GM12878 (cell line): ENCODE results near the gene MYPN. TPM values are rescaled to one million over a fixed set of nuclear protein-coding genes. Genes with fewer than 3 reads are reported as not detected.

Experiments
- ATAC-seq: fragments of 200-7000 bp; cut with Tn5 transposase; 3 replicates; pipeline ENCODE4 v1.9.1; 2020; ENCODE audit warnings: mild to moderate bottlenecking, moderate library complexity
- BruUV-seq: library from RNA; stranded (reverse); fragments of 400-500 nt; replicated peaks from 2 replicates; lab custom pipeline; 2021; lab: Mats Ljungman, UMichigan
- CTCF ChIA-PET: fragments of 300-600 bp; sonication (Branson Sonifier 250); formaldehyde crosslinking; extraction: SDS; loops from one replicate; lab custom pipeline; 2021; ENCODE audit warnings: inconsistent platforms; lab: Yijun Ruan, JAX
- POLR2A ChIA-PET: fragments of 350-600 bp; formaldehyde crosslinking; extraction: SDS; loops from one replicate; lab custom pipeline; 2021; ENCODE audit warnings: inconsistent platforms; lab: Charles Lee
- RAD21 ChIA-PET: fragments of 300-600 bp; sonication (Branson Sonifier 250); formaldehyde crosslinking; loops from one replicate; lab custom pipeline; 2023; ENCODE audit warnings: antibody characterized with exemption; ENCODE audit not compliant: unreplicated experiment; lab: Charles Lee
- SMC1A ChIA-PET: fragments of 300-600 bp; sonication (Branson Sonifier 250); formaldehyde crosslinking; loops from one replicate; lab custom pipeline; 2023; ENCODE audit not compliant: unreplicated experiment, uncharacterized antibody; lab: Charles Lee
- DNase-seq: peaks from one replicate; pipeline ENCODE4 v3.0.0-alpha.2; 2011; ENCODE audit warnings: low read depth, low spot score
- FAIRE-seq: peaks from 3 replicates; lab custom pipeline; 2011; peaks lifted over from hg19 to GRCh38; lab: Jason Lieb, UNC
- H2AFZ ChIP-seq: 2 replicates; pipeline ENCODE4 v1.6.0; 2011; ENCODE audit warnings: low read depth, low read length, control low read depth; ENCODE audit not compliant: control insufficient read depth
- H3K27ac ChIP-seq: 2 replicates; pipeline ENCODE4 v1.5.1; 2011; ENCODE audit warnings: control low read depth; ENCODE audit not compliant: control insufficient read depth, insufficient read depth
- H3K27me3 ChIP-seq, 2 experiments: replicated peaks in 1 of 2; 2 replicates each; pipeline versions ENCODE4 v1.6.0 to v1.6.1; 2011; ENCODE audit warnings: low read length in 1 of 2; ENCODE audit not compliant: control insufficient read depth in 2 of 2, insufficient read depth in 2 of 2
- H3K36me3 ChIP-seq, 2 experiments: 2 replicates each; pipeline ENCODE4 v1.5.1; 2011; ENCODE audit warnings: low read length in 1 of 2; ENCODE audit not compliant: control insufficient read depth in 2 of 2, insufficient read depth in 2 of 2
- H3K4me1 ChIP-seq: 2 replicates; pipeline ENCODE4 v1.6.1; 2011; ENCODE audit warnings: mild to moderate bottlenecking, low read length, moderate library complexity, mixed read lengths; ENCODE audit not compliant: control insufficient read depth, insufficient read depth
- H3K4me2 ChIP-seq: 2 replicates; pipeline ENCODE4 v1.6.0; 2011; ENCODE audit warnings: control low read depth; ENCODE audit not compliant: control insufficient read depth, insufficient read depth
- H3K4me3 ChIP-seq: fragments of 200-600 bp; sonication (generic); 2 replicates; pipeline ENCODE4 v1.5.1; 2016
- H3K79me2 ChIP-seq: 2 replicates; pipeline ENCODE4 v1.6.0; 2011; ENCODE audit warnings: low read length; ENCODE audit not compliant: control insufficient read depth, insufficient read depth
- H3K9ac ChIP-seq: 2 replicates; pipeline ENCODE4 v1.8.0; 2011; ENCODE audit warnings: low read length, control low read depth, mixed read lengths; ENCODE audit not compliant: control insufficient read depth, insufficient read depth
- H3K9me3 ChIP-seq: replicated peaks from 3 replicates; pipeline ENCODE4 v1.5.1; 2011; ENCODE audit warnings: mild to moderate bottlenecking, low read length; ENCODE audit not compliant: control insufficient read depth, insufficient read depth
- H4K20me1 ChIP-seq: 2 replicates; pipeline ENCODE4 v1.6.0; 2011; ENCODE audit not compliant: control insufficient read depth, insufficient read depth
- ESRRA ChIP-seq: IDR thresholded peaks from 2 replicates; pipeline ENCODE4 v1.6.1; 2012; ENCODE audit warnings: mild to moderate bottlenecking, low read length, improper control_type of control experiment
- LARP7 ChIP-seq: fragments of 450-650 bp; IDR thresholded peaks from 2 replicates; pipeline ENCODE4 v1.6.1; 2017; ENCODE audit warnings: mild to moderate bottlenecking
- NFYB ChIP-seq: IDR thresholded peaks from 2 replicates; pipeline ENCODE4 v1.6.1; 2011; ENCODE audit warnings: low read depth, mild to moderate bottlenecking, low read length, improper control_type of control experiment, moderate library complexity; ENCODE audit not compliant: insufficient read depth
- NRF1 ChIP-seq: conservative IDR thresholded peaks from 2 replicates; pipeline ENCODE4 v1.6.1; 2011; ENCODE audit warnings: mild to moderate bottlenecking, low read depth, low read length, improper control_type of control experiment
- RUNX3 ChIP-seq: IDR thresholded peaks from 2 replicates; pipeline ENCODE4 v1.6.1; 2012; ENCODE audit warnings: low read length, inconsistent platforms
- SREBF1 ChIP-seq: IDR thresholded peaks from 2 replicates; pipeline ENCODE4 v1.6.1; 2012; ENCODE audit warnings: mild to moderate bottlenecking, low read length
- ZNF622 ChIP-seq: fragments of 450-650 bp; IDR thresholded peaks from 2 replicates; pipeline ENCODE4 v1.6.1; 2017; ENCODE audit warnings: mild to moderate bottlenecking, inconsistent platforms
- WGBS: methylation state at CpG from one replicate; pipeline ENCODE4 v1.1.6; 2016; ENCODE audit warnings: low lambda C conversion rate; ENCODE audit not compliant: insufficient replicate concordance, insufficient coverage; ENCODE audit errors: missing lambda C conversion rate; 5-methylcytosine and 5-hydroxymethylcytosine counted together
- in situ Hi-C: fragments of 300-500 bp; cut with MboI; formaldehyde crosslinking; loops from 9 replicates; pipeline ENCODE4 v1.14.3; 2018; ENCODE audit warnings: mixed read lengths
- intact Hi-C: fragments of 100-400 bp; cut with micrococcal nuclease; formaldehyde crosslinking; loops from one replicate; pipeline ENCODE4 v1.14.2; 2022; ENCODE audit not compliant: unreplicated experiment
- polyA plus RNA-seq, 11 experiments: library from polyadenylated mRNA; depleted of rRNA in 4 of 11; unstranded in 6 of 11; stranded (reverse) in 5 of 11; fragments of >200 nt; fragmentation: Nextera tagmentation in 4 of 11; fragmentation: Illumina TruSeq in 1 of 11; extraction: Ambion mirVana in 4 of 11; extraction: Trizol in 1 of 11; gene quantifications; 1 replicate in 1 of 11; 2 replicates in 10 of 11; pipeline versions ENCODE4 v1.2.1 to v1.2.3, GENCODE V29; 2011 to 2016; ENCODE audit warnings: inconsistent platforms in 2 of 11, missing spikeins in 2 of 11, low read depth in 1 of 11
- total RNA-seq, 4 experiments: library from RNA; depleted of rRNA in 3 of 4; stranded (reverse); fragments of >200 nt in 3 of 4; fragmentation: Illumina TruSeq in 1 of 4; extraction: Trizol in 1 of 4; gene quantifications; 2 replicates each; pipeline versions ENCODE4 v1.2.1 to v1.2.3, GENCODE V29; 2013 to 2021
- TF ChIP-seq, protein P1 (sequence below): fragments of 450-650 bp; IDR thresholded peaks from 2 replicates; pipeline ENCODE4 v1.6.1; 2016; ENCODE audit warnings: mild to moderate bottlenecking

MYPN gene
- total and polyA plus RNA-seq, 10 of the 15 experiments (the other 5 are each of a cell fraction or from before 2014, with no cell fraction given) = 0.01 to 0.02 TPM; not detected in 8

DNA sequence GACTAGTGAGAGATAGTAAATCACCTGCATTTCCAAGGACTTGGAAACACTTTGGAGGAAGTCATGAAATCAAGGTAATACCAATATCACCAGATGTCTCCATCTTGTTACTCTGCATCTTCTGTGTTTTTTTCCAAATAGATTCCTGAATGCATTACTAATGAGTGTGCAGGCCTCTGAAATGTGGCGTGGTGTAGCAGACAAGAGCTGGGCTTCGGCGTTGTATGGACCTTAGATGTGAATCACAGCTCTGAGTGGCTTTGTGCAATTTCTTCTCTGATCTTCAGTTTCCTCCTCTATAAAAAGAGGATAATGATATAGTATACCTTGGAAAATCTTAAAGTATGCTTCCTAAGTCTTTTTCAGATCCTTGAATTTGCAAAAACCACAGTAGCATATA is 9.6 kb upstream of the MYPN start:
- no peaks in the 10 kb centered on the region for H3K9me3 ChIP-seq
- no peak overlapping the region for H3K4me3 ChIP-seq
- no peak overlapping the region for H3K4me2 ChIP-seq
- ChIA-PET CTCF (interaction anchor here (1.2 to 2.4 kb wide), 3 partner anchors 11 to 240 kb away, joined by 3 to 8 read pairs (median 4); no protein-coding TSS in a partner anchor), RAD21 (no interaction called here), SMC1A (interaction anchor here (0.8 kb wide), 1 partner anchor 56 kb away, joined by 3 read pairs; no protein-coding TSS in a partner anchor), POLR2A (no interaction called here)
- H3K9ac ChIP-seq = no peak overlapping the region
- TF ChIP-seq LARP7 = no peak
- TF ChIP-seq ESRRA = no peak
- no peak for TF ChIP-seq ZNF622
- no peak for TF ChIP-seq NRF1
- no peak for TF ChIP-seq NFYB
- TF ChIP-seq SREBF1 = no peak
- TF ChIP-seq, protein P1, sequence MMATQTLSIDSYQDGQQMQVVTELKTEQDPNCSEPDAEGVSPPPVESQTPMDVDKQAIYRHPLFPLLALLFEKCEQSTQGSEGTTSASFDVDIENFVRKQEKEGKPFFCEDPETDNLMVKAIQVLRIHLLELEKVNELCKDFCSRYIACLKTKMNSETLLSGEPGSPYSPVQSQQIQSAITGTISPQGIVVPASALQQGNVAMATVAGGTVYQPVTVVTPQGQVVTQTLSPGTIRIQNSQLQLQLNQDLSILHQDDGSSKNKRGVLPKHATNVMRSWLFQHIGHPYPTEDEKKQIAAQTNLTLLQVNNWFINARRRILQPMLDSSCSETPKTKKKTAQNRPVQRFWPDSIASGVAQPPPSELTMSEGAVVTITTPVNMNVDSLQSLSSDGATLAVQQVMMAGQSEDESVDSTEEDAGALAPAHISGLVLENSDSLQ = no peak
- no peak for TF ChIP-seq RUNX3
- no peaks in the 10 kb centered on the region for H3K4me1 ChIP-seq
- BruUV-seq = no TSS peak
- no peaks in the 10 kb centered on the region for H3K79me2 ChIP-seq
- DNase-seq (no peak), ATAC-seq (no peak), FAIRE-seq (no peak)
- intact Hi-C loops = no loop called here
- H2AFZ ChIP-seq = no peak overlapping the region
- 98% methylated on average over 3 of the region's 3 CpGs for WGBS
- H3K27ac ChIP-seq = no peak overlapping the region
- no peaks in the 10 kb centered on the region for H3K27me3 ChIP-seq
- in situ Hi-C loops = no loop called here
- H3K36me3 ChIP-seq = no peaks in the 10 kb centered on the region
- H4K20me1 ChIP-seq = no peaks in the 10 kb centered on the region
